Karpas-422 (cell line): ENCODE measurements around the gene KLK14. TPM values are rescaled to one million over a fixed set of nuclear protein-coding genes. Genes with fewer than 3 reads are reported as not detected.

Experiments
- DNase-seq: peaks from one replicate; pipeline ENCODE4 v3.0.0-alpha.2; 2015
- H2AFZ ChIP-seq: fragments of 200-600 bp; sonication (generic); 2 replicates; pipeline ENCODE4 v1.6.1; 2014; ENCODE audit warnings: antibody characterized with exemption, low read length, mixed read lengths
- H3K27ac ChIP-seq: fragments of 200-600 bp; sonication (generic); 2 replicates; pipeline ENCODE4 v1.5.1; 2014; ENCODE audit warnings: mild to moderate bottlenecking, low read length, moderate library complexity
- H3K27me3 ChIP-seq: fragments of 200-600 bp; sonication (generic); 2 replicates; pipeline ENCODE4 v1.6.1; 2014; ENCODE audit warnings: low read length, mixed read lengths
- H3K36me3 ChIP-seq: fragments of 200-600 bp; sonication (generic); 2 replicates; pipeline ENCODE4 v1.6.1; 2014; ENCODE audit warnings: low read length, mixed read lengths; ENCODE audit not compliant: insufficient read depth
- H3K4me1 ChIP-seq: fragments of 200-600 bp; sonication (generic); 2 replicates; pipeline ENCODE4 v1.6.1; 2014; ENCODE audit warnings: mild to moderate bottlenecking, low read length, mixed read lengths
- H3K4me2 ChIP-seq: fragments of 200-600 bp; sonication (generic); 2 replicates; pipeline ENCODE4 v1.6.1; 2014; ENCODE audit warnings: low read length, low read depth, mild to moderate bottlenecking; ENCODE audit not compliant: poor library complexity, severe bottlenecking
- H3K4me3 ChIP-seq: fragments of 200-600 bp; sonication (generic); 2 replicates; pipeline ENCODE4 v1.5.1; 2014; ENCODE audit warnings: mild to moderate bottlenecking, antibody characterized with exemption, low read length, mixed read lengths
- H3K79me2 ChIP-seq: fragments of 200-600 bp; sonication (generic); 2 replicates; pipeline ENCODE4 v1.6.1; 2014; ENCODE audit warnings: mild to moderate bottlenecking, low read length, mixed read lengths
- H3K9ac ChIP-seq: fragments of 200-600 bp; sonication (generic); 2 replicates; pipeline ENCODE4 v1.6.0; 2014; ENCODE audit warnings: low read length
- H3K9me2 ChIP-seq: fragments of 200-600 bp; sonication (generic), shearing (Covaris generic); replicated peaks from 2 replicates; pipeline ENCODE4 v1.6.0; 2014; ENCODE audit warnings: mild to moderate bottlenecking, low read length, moderate library complexity; ENCODE audit not compliant: insufficient read depth
- H3K9me3 ChIP-seq: fragments of 300-700, 200-600 bp; sonication (generic); 2 replicates; pipeline ENCODE4 v1.6.1; 2014; ENCODE audit warnings: low read length, mixed read lengths
- H4K20me1 ChIP-seq: fragments of 200-600 bp; sonication (generic); 2 replicates; pipeline ENCODE4 v1.6.1; 2014; ENCODE audit warnings: mild to moderate bottlenecking, antibody characterized with exemption, low read length, low read depth; ENCODE audit not compliant: insufficient read depth
- total RNA-seq: library from RNA; depleted of rRNA; stranded (reverse); fragments of >200 nt; shearing (Covaris generic); gene quantifications from 2 replicates; pipeline ENCODE4 v1.2.3, GENCODE V29; 2014; ENCODE audit warnings: low replicate concordance

KLK14 gene
- total RNA-seq, 1 experiment from 2014 or later: 0.48 TPM

DNA sequence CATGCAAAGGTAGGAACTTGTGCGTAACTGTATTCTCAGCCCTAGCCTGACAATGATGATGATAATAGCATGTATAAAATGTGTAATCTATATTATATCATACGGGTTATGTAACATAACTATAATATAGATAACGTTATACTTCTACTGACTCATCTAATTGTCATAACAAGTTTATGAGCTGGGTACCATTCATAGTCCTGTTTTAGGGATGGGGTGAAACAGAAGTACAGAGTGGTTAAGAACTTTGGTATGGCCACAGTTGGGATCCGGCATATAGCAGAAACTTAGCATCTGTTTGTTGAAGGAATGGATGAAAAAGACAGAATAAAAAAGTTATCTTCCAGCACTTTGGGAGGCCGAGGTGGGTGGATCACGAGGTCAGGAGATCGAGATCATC is 20.3 kb upstream of the KLK14 start:
- H3K9ac ChIP-seq: no peak overlapping the region
- H2AFZ ChIP-seq: no peak overlapping the region
- H3K27me3 ChIP-seq: no peaks in the 10 kb centered on the region
- peaks cover 43% of the 10 kb centered on the region for H3K79me2 ChIP-seq
- no peak overlapping the region for H3K4me3 ChIP-seq
- H4K20me1 ChIP-seq: 0 out of 2 replicates have a peak, but pooled peaks cover 6% of the 10 kb centered on the region
- H3K9me3 ChIP-seq: no peaks in the 10 kb centered on the region
- no peak overlapping the region for H3K27ac ChIP-seq
- H3K9me2 ChIP-seq: no peaks in the 10 kb centered on the region
- H3K4me2 ChIP-seq: no peak overlapping the region
- peaks cover 9% of the 10 kb centered on the region for H3K4me1 ChIP-seq
- no peak for DNase-seq
- peaks cover 13% of the 10 kb centered on the region; the same call in 1 of the 2 replicates for H3K36me3 ChIP-seq

DNA sequence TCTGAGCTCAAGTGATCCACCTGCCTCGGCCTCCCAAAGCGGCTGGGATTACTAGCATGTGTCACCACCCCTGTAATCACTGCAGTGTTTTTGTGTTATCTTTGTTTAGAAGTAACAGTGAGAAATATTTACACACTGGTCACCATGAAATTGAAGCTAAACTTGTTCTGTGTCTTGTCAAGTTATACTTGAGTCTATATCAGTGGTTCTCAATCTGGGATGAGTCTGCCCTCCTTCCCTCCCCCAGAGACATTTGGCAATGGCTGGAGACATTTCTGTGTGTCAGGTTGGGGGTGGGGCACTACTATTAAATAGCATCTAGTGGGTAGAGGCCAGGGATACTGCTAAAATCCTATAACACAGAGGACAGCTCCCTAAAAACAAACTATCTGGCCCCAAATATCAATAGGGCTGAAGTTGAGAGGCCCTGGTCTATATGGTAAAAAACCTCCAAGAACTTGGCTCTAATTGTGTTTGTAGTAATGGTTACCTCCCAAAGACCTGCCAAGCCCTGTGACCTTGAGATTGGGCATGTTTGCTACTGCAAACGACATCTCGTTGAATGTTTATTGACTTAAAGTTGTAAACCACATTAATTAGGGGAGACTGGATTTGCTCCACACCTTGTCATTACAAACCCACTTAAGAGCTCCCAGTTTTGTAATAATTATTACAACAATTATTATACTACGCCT is 18.6 kb upstream of the KLK14 start:
- peaks cover 13% of the 10 kb centered on the region; the same call in 1 of the 2 replicates for H3K36me3 ChIP-seq

DNA sequence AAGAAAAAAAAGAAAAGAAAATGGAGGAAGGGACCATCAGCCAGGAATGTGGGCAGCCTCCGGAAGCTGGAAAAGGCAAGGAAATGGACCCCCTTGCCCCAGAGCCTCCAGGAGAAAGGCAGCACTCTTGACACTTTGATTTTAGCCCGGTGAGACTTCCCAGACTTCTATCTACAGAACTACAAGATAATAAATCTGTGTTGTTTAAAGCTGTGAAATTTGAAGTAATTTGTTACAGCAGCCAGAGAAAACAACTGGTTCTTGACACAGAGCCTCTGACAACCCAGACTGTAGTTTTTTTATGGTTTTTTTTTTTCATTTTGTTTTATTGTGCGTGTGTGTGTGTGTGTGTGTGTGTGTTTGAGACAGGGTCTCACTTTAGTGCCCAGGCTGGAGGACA is 17.9 kb upstream of the KLK14 start:
- H3K79me2 ChIP-seq: peaks cover 22% of the 10 kb centered on the region
- no peak overlapping the region for H3K27ac ChIP-seq
- H4K20me1 ChIP-seq: peaks cover 21% of the 10 kb centered on the region
- no peaks in the 10 kb centered on the region for H3K9me2 ChIP-seq
- no peaks in the 10 kb centered on the region for H3K27me3 ChIP-seq
- no peaks in the 10 kb centered on the region for H3K9me3 ChIP-seq
- no peak overlapping the region for H3K4me2 ChIP-seq
- peaks cover 17% of the 10 kb centered on the region; the same call in 1 of the 2 replicates for H3K36me3 ChIP-seq
- no peak for DNase-seq
- no peak overlapping the region for H2AFZ ChIP-seq
- no peak overlapping the region for H3K9ac ChIP-seq
- H3K4me3 ChIP-seq: no peak overlapping the region
- H3K4me1 ChIP-seq: no peaks in the 10 kb centered on the region

More for the DNA sequence above, 18.6 kb upstream of the KLK14 start:
- no peak overlapping the region for H3K4me3 ChIP-seq
- H3K4me2 ChIP-seq: no peak overlapping the region
- no peaks in the 10 kb centered on the region for H3K9me2 ChIP-seq
- H2AFZ ChIP-seq: no peak overlapping the region
- H4K20me1 ChIP-seq: peaks cover 15% of the 10 kb centered on the region
- DNase-seq: no peak
- no peak overlapping the region for H3K27ac ChIP-seq
- no peaks in the 10 kb centered on the region for H3K4me1 ChIP-seq
- H3K27me3 ChIP-seq: no peaks in the 10 kb centered on the region
- H3K9ac ChIP-seq: no peak overlapping the region
- H3K9me3 ChIP-seq: no peaks in the 10 kb centered on the region
- peaks cover 29% of the 10 kb centered on the region for H3K79me2 ChIP-seq

DNA sequence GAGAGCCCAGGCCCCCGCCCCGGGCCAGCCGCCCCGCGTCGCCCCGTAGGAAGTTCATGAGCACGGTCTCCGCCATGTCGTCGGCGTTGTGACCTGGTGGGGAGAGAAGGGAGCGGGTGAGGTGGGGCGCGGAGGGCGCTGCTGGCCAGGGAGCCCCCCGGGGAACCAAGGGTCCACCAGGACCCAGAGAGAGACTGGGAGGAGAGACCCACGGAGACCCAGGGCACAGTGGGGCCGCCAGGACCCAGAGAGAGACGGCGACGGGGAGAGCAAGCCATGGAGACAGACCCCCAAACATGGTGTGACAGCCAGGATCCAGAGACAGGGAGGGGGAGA is 16.3 kb upstream of the KLK14 start:
- no peak overlapping the region for H3K4me3 ChIP-seq
- no peaks in the 10 kb centered on the region for H3K9me3 ChIP-seq
- no peak overlapping the region for H3K9ac ChIP-seq
- no peaks in the 10 kb centered on the region for H3K4me1 ChIP-seq
- DNase-seq: no peak
- H4K20me1 ChIP-seq: peaks cover 28% of the 10 kb centered on the region
- H3K27ac ChIP-seq: no peak overlapping the region
- no peaks in the 10 kb centered on the region for H3K9me2 ChIP-seq
- no peak overlapping the region for H3K4me2 ChIP-seq
- H3K27me3 ChIP-seq: no peaks in the 10 kb centered on the region
- peaks cover 10% of the 10 kb centered on the region; the same call in 1 of the 2 replicates for H3K79me2 ChIP-seq
- H2AFZ ChIP-seq: no peak overlapping the region
- peaks cover 13% of the 10 kb centered on the region; the same call in 1 of the 2 replicates for H3K36me3 ChIP-seq

DNA sequence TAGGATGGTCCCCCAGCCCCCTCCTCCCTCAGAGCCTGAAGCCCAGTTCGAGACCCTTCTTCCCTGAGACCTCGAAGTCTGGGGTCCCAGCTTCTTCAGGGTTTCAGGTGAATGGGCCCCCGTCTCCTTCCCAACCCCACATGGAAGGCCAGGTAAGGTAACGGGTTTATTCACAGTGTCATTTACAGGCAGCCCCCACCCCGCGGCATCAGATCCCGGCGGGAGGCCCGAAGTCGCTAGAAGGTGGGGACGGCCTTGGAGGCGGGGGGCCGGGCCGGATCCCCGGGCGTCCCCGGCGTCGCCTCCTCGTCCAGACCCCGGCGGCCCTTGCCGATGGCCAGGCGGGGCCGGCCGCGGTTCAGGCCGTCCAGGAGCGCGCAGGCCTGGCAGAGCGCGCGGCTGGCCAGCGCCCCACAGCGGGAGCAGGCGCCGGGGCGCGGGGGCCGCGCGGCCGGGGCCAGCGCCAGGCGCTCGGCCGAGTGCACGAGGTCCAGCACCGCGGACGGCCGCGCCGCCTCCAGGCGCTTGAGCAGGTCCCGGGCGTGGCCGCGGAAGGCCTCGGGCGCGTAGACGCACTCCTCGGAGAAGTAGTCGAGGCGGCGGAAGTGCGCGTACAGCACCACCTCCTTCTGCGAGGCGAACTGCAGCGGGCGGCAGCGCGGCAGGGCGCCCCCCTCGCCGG is 15.8 kb upstream of the KLK14 start:
- no peak overlapping the region for H3K9ac ChIP-seq
- no peak overlapping the region for H3K4me2 ChIP-seq
- H3K4me3 ChIP-seq: no peak overlapping the region
- H3K4me1 ChIP-seq: no peaks in the 10 kb centered on the region
- no peak overlapping the region for H2AFZ ChIP-seq
- H3K9me3 ChIP-seq: no peaks in the 10 kb centered on the region
- peaks cover 33% of the 10 kb centered on the region for H4K20me1 ChIP-seq
- peaks cover 10% of the 10 kb centered on the region; the same call in 1 of the 2 replicates for H3K79me2 ChIP-seq
- no peaks in the 10 kb centered on the region for H3K9me2 ChIP-seq
- DNase-seq: no peak
- no peak overlapping the region for H3K27ac ChIP-seq
- H3K27me3 ChIP-seq: no peaks in the 10 kb centered on the region
- peaks cover 13% of the 10 kb centered on the region; the same call in 1 of the 2 replicates for H3K36me3 ChIP-seq

DNA sequence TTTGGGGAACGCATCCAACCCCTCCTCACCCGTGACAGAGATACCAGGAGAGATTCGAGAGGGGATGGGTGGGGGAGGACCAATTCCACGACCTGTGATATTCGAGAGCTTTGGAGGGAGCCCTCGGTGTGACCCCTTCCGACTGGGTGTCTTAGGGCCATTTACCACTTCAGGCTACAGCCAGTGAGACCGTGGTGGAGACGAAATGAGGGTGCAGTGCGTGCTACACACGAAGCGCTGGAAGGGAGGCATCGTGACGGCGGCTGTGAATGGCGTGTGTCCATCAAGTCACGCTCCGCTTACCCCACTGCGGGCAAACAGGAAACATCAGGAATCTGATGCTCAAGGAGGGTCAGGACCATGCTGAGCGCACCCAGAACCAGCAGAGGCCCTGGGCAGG is 15.1 kb upstream of the KLK14 start:
- no peak for DNase-seq

DNA sequence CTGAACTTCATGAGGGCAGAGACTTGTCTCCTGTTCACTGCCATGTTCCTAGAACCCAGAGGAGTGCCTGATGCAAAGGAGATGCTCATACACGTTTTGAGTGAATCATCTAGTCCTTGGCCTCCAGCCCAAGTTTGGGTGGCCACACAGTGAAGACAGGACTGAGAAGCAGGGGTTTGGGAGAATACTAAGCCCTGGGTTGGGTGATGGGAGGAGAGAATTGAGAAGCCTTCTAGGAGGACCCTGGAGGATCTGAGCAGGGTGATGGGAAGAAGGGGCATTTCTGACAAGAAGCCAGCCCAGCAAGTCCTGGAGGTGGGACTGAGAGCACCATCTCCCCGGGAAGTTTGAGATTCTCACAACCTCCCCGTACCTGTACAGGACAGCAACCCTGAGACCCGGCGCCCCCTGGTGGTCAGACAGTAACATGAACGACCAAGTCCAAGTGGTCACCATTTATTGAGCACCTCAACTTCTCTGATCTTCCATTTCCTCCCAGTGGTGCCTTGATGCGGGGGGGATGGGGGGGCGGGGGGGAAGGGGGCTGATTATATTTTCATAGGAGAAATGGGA is 14.6 kb upstream of the KLK14 start:
- H3K4me3 ChIP-seq: no peak overlapping the region
- no peak overlapping the region for H3K27ac ChIP-seq
- no peaks in the 10 kb centered on the region for H3K9me2 ChIP-seq
- no peaks in the 10 kb centered on the region for H3K9me3 ChIP-seq
- H3K79me2 ChIP-seq: peaks cover 1% of the 10 kb centered on the region; the same call in 1 of the 2 replicates
- H3K27me3 ChIP-seq: no peaks in the 10 kb centered on the region
- no peaks in the 10 kb centered on the region for H3K4me1 ChIP-seq
- peaks cover 4% of the 10 kb centered on the region; the same call in 1 of the 2 replicates for H3K36me3 ChIP-seq
- peaks cover 37% of the 10 kb centered on the region for H4K20me1 ChIP-seq
- no peak overlapping the region for H3K4me2 ChIP-seq
- H2AFZ ChIP-seq: no peak overlapping the region
- peak; percentile 84 for DNase-seq
- no peak overlapping the region for H3K9ac ChIP-seq

More for the DNA sequence above, 15.1 kb upstream of the KLK14 start:
- H3K9me2 ChIP-seq: no peaks in the 10 kb centered on the region
- no peaks in the 10 kb centered on the region for H3K27me3 ChIP-seq
- no peak overlapping the region for H3K4me3 ChIP-seq
- peaks cover 10% of the 10 kb centered on the region; the same call in 1 of the 2 replicates for H3K36me3 ChIP-seq
- H3K4me2 ChIP-seq: no peak overlapping the region
- H2AFZ ChIP-seq: no peak overlapping the region
- no peaks in the 10 kb centered on the region for H3K4me1 ChIP-seq
- peaks cover 36% of the 10 kb centered on the region for H4K20me1 ChIP-seq
- H3K9me3 ChIP-seq: no peaks in the 10 kb centered on the region
- peaks cover 7% of the 10 kb centered on the region; the same call in 1 of the 2 replicates for H3K79me2 ChIP-seq
- H3K9ac ChIP-seq: no peak overlapping the region
- no peak overlapping the region for H3K27ac ChIP-seq

DNA sequence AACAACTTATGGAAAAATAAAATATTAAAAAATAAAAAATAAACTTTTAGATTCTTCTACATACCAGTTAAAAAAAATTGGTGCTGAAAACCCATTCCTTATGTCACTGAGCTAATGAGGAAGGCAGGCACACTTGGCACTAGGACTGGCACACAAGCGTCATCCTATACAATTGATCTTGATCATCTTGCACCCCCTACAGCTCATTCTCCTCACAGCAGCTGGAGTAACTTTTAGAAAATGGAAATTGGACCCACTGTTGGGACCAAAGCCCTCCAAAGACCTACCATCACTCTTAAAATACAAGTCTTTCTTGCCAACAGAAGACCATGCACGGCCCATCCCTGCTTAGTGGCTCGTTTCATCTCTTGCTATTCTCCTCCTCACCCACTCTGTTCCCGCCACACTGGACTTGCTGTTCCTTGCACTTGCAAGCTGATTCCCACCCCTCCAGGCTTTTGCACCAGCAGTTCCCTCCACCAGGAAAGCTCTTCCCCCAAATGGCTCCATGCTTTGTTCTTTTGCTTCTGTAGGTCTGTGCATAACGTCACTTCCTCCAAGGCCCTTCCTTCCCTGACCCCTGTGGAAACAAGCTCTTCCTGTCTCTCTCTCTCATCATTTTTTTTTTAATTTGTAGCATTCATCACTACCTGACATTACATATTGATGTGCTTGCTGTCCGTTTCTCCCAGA is 13.9 kb upstream of the KLK14 start:
- Histone ChIP-seq H2AFZ (no peak overlapping the region), H3K36me3 (0 out of 2 replicates have a peak, but pooled peaks cover 4% of the 10 kb centered on the region), H3K79me2 (no peaks in the 10 kb centered on the region), H3K4me2 (no peak overlapping the region), H3K27ac (no peak overlapping the region), H3K9me2 (no peaks in the 10 kb centered on the region), H3K9ac (no peak overlapping the region), H3K9me3 (no peaks in the 10 kb centered on the region), H3K4me3 (no peak overlapping the region), H4K20me1 (peaks cover 39% of the 10 kb centered on the region), H3K4me1 (no peaks in the 10 kb centered on the region), H3K27me3 (no peaks in the 10 kb centered on the region)
- peak; percentile 64 for DNase-seq
